HG03354 (cell line): Measurements from ENCODE around the gene TRAF3.
"Not testable (repeated sequence)": the region's sequence is repeated elsewhere in the genome, so short reads cannot be mapped to it uniquely, and the experiment has no call there.

ENCODE experiments used
- ATAC-seq: cut with Tn5 transposase; IDR thresholded peaks from one replicate; pipeline ENCODE4 v1.9.1; 2021; ENCODE audit warnings: mild to moderate bottlenecking; ENCODE audit not compliant: unreplicated experiment, poor library complexity, severe bottlenecking

TRAF3 gene

DNA sequence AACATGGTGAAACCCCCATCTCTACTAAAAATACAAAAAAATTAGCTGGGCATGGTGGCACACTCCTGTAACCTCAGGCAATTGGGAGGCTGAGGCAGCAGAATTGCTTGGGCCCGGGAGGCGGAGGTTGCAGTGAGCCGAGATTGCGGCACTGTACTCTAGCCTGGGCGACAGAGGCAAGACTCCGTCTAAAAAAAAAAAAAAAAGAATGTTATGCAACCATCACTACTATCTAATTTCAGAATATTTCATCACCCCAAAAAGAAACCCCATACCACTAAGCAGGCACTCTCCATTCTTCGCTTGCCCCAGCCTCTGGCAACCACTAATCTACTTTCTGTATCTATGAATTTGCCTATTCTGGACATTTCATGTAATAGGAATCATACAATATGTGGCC lies 76.4 kb downstream of the TRAF3 start:
- no peak for ATAC-seq

DNA sequence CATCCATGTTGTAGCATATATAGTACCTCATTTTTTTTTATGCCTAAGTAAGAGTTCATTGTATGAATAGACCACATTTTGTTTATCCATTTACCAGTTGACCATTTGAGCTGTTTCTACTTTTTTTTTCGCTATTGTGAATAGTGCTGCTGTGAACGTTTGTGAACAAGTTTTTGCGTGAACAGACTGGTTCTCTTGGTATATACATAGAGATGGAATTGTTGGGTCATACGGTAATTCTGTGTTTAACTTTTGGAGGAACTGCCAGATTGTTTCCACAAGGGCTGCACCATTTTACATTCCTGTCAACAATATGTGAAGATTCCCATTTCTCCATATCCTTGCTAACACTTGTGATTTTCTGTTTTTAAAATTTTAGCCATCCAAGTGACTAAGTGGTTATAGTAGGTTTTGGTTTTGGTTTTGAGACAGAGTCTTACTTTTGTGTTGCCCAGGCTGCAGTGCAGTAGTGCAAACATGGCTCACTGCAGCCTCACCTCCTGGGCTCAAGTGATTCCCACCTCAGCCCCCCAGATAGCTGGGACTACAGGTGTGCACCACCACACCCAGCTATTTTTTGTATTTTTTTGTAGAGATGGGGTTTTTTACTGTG lies 76.9 kb downstream of the TRAF3 start:
- no peak for ATAC-seq

- no peak for ATAC-seq
Measured at GRCh38 chr14:102856179-102856578, 78.9 kb downstream of the TRAF3 start.

- ATAC-seq = no peak
Measured at GRCh38 chr14:102857444-102857843, 80.2 kb downstream of the TRAF3 start.

- ATAC-seq = no peak
Measured at GRCh38 chr14:102859911-102860310, 82.7 kb downstream of the TRAF3 start.

GRCh38 chr14:102862154-102862773 lies 85.0 kb downstream of the TRAF3 start:
- ATAC-seq = no peak

DNA sequence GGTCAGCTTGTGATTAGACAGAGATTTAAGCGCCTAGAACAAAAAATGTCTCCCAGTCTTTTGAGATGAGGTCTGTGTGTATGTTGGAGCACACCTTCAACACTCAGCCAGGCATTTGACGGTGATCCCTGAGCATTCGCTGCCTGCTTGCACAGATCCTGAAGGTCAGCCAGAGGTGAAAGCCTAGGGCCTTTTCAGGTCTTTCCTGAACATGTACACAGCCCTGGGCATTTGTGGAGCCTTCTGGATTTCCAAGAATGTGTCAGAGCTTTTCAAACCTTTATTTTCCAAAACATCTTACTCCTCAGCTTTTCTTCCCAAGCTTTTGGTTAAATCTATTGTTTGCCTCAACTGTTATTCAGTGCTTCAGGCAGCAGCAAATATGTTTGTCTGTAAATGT lies 86.1 kb downstream of the TRAF3 start:
- ATAC-seq = no peak

DNA sequence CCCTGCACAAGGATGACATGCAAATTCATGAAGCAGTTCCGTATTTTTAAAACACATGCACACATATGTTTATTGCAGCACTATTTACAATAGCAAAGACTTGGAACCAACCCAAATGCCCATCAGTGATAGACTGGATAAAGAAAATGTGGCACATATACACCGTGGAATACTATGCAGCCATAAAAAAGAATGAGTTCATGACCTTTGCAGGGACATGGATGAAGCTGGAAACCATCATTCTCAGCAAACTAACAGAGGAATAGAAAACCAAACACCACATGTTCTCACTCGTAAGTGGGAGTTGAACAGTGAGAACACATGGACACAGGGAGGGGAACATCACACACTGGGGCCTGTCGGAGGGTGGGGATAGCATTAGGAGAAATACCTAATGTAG lies 88.7 kb downstream of the TRAF3 start:
- ATAC-seq = not testable (repeated sequence)

- ATAC-seq = no peak
Measured at GRCh38 chr14:102866982-102867761, 89.9 kb downstream of the TRAF3 start.

GRCh38 chr14:102867826-102868580 lies 90.8 kb downstream of the TRAF3 start:
- ATAC-seq = no peak

DNA sequence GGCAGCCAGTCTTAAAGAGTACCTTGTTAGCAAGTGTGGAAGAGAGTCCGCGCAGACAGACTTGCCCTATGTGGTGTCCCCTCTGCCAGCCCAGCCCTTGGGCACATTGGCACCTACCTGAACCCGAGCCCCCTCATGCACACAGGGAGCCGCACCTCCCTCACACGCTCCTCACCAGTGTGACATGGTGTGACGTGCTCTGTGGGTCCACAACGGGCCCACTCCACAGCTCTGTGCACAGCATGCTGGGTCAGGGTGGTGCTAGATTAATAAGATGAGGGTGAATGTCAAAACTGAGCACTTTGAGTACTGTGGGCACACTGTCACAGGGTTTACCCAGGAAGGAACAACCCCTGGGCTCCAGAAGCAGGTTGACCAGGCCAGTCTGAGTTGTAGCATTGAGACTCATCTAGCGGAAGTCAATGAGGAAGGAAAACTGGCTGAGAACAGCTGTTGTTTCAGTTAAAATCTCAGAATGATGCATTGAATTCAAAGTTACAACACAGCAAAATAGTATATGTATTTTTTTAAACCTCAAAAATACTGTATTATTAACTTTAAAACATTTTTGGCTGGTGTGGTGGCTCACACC lies 91.8 kb downstream of the TRAF3 start:
- no peak for ATAC-seq

DNA sequence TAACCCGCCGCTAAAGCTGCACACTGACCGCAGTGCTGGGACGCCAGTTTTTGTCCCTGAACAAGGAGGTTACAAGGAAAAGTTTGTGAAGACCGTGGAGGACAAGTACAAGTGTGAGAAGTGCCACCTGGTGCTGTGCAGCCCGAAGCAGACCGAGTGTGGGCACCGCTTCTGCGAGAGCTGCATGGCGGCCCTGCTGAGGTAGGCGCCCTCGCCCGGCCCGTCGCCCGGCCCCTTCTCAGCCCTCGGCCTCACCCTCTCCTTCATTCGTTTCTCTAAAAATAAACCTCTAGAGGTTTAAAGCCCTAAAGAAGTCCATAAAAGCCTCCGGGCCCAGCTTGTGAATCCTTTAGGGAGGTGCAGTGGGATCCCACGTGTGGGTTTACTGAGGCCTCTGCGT lies 93.0 kb downstream of the TRAF3 start:
- no peak for ATAC-seq

DNA sequence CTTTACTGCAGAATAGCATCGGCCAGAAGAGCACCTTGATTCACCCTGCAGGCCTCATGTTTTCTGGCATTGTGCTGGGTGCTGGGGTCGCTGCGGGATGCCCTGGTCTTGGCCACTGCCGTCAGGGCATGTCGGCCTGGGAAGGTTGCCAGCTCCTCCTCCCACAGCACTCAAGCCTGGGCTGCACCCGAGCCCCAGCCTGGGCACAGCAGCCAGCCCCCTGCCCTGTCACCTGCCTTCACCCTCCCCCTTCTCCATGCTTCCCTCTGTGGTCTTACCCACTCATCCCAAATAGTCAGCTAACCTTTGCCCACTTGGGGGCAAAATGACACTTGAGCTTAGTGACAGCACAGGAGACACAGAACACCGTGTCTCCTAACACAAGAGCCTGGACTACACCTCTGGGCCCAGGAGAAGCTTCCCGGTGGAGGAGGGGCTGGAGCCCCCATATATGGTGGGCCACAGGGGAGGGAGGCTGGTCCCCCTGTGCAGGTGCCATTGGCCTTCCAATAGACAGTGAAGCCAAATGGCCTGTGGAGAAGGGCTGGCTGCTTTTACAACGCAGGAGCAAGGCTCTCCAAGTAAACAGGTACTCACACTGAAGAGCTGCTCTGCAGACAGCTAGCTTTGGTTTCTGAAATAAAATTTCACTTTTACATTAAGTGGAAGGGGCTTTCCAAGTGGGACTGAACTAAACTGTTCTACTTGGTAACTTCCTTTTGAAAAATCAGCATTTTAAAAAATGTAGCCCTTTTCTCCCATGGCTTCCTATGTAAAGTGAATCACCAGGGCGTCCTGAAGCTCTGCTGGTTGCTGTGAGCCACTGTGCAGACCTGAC lies 94.0 kb downstream of the TRAF3 start:
- no peak for ATAC-seq

DNA sequence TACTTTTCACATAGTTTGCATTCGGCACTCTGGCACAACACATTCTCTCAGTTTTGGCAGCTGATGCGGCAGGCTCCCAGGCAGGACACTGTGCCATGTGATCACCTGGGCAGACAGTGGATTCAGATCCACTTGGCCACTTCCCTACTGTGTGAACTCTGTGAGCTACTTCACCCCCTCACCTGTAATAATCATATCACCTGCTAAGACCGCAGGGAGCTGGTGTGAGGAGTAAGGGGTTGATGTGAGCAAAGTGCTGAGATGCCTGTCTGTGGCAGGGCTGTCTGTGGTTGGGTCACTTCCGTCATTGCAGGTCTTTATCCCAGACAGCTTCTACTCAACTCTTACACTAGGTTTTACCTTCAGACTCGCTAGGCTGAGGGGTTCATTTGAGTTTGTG lies 94.8 kb downstream of the TRAF3 start:
- ATAC-seq = no peak

DNA sequence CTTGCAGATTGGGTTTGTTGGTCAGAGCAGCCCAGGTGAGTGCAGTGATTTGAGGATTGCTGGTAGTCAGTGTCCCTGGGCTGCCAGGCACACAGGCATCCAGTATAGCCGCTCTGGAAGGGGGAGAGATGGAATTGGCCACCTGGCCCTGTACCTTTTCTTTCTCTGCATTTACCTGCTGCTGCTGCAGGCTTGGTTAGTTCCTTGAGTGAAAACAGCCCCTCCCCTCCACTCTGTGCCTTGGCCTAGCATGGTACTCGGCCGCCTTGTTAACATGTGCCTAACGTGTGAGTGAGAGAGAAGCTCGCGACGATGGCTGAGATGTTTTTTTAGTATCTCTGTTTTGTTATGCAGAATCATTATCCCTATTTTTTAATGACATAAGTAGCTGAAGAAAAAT lies 95.9 kb downstream of the TRAF3 start:
- ATAC-seq = no peak

DNA sequence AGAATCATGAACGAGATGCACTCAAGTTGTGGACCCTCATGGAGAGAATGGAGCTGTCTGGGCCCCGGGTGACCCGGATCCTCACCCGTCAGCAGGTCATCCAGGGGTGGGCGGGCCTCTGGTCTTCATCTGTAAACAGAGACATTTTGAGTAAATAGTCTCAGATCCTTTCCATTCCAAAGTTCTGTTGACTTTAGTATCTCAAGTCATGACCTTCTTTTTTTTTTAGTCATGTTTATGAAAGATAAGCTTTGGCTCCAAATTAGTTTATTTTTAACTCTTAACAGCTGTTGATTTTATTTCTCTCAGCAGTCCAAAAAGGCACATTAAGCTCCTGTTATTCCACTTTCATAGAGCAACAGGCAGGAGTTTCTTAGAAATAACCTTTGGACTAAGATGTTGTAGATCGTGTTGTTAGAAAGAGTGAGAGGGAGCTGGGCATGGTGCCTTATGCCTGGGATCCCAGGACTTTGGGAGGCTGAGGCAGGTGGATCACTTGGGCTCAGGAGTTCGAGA lies 96.4 kb downstream of the TRAF3 start:
- ATAC-seq = no peak

- ATAC-seq = no peak
Measured at GRCh38 chr14:102875652-102876051, 98.4 kb downstream of the TRAF3 start.

DNA sequence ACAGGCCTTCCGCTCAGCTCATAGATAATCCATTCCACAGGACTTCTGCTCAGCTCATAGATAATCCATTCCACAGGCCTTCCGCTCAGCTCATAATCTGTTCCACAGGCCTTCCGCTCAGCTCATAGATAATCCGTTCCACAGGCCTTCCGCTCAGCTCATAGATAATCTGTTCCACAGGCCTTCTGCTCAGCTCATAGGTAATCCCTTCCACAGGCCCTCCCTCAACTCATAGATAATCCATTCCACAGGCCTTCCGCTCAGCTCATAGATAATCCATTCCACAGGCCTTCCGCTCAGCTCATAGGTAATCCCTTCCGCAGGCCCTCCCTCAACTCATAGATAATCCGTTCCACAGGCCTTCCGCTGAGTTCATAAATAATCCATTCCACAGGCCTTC lies 100.3 kb downstream of the TRAF3 start:
- ATAC-seq = not testable (repeated sequence)
